DMS114 treated with DMSO at 0.1 percent for 48 hours (cell line): ENCODE results near the gene TARS1.

Experiments
- DNase-seq: peaks from one replicate; lab custom pipeline; 2025; ENCODE audit not compliant: unreplicated experiment; lab: John Stamatoyannopoulos, UW

Gene TARS1

GRCh38 chr5:33440482-33441240 lies at the start of gene TARS1:
TARS1 (plus strand) TSS chr5:33440965; CDS start chr5:33441087, 122 bp downstream.
- peak; percentile 96 for DNase-seq

DNA sequence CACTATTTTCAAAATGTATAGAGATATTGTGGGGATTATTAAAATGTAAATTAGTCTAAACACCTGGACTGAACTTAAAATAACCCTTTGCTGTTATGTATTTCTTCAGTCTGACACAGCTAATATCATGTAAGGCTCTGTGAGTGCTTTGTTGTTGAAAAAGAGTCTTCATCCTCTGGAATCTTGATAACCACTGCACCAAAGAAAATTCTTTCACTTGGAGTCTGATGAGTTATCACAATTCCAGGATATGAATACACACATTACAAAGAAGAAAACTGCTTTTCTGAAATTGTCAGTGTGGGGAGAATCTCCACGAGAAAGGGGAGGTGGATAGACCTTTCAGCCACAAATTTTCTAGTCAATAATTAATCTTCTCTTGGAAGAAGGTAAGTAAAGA lies 42.3 kb upstream of the TARS1 start:
- DNase-seq: no peak

DNA sequence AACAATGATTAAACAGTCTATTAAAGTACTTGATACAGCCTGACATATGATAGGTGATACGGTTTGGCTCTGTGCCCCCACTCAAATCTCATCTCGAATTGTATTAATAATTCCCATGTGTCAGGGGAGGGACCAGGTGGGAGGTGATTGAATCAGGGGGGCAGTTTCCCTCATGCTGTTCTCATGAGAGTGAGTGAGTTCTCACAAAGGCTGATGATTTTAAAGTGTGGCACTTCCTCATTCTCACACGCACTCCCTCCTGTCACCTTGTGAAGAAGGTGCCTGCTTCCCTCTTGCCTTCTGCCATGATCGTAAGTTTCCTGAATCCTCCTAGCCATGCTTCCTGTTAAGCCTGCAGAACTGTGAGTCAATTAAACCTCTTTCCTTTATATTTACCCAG lies 40.1 kb upstream of the TARS1 start:
- DNase-seq: no peak

- DNase-seq: no peak
These were observed 39.0 kb upstream of the TARS1 start for GRCh38 chr5:33401482-33402390.

GRCh38 chr5:33403187-33403586 lies 37.6 kb upstream of the TARS1 start:
- no peak for DNase-seq

- DNase-seq: no peak
These were observed 31.9 kb upstream of the TARS1 start for GRCh38 chr5:33408816-33409215.

DNA sequence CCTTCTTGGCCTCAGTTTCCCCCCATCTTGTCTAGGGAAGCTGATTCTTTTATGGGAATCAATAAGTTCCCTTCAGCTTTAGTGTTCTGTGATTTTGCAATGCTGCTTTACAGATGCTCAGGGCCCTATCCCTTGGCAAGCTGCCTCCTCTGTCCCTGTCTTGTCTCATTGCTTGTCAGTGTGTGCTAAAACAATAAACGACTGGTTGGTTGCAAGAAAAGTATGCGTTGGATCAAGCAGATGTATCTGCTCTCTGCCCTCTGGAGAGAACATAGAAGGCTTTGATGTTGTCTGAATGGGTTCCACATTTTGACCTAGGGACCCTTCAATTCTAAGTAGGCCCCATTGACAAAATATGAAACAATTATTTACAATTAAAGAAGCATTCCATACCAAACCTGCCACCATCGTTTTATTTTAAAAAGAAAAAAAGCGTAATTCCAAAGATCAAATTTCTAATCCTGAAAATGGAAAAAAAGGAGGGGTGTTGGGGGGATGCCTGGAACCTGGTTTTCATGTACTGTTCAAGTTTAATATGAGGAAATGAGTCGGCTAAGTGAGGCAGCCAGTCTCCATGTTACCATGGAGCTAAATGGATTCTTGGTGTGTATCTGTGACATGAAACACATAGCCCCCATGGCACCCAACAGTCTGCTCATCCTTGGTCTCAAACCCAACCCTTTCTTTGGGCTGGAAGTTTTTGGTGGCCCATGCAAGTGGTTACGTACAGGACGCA lies 31.2 kb upstream of the TARS1 start:
- no peak for DNase-seq

- DNase-seq: no peak
These were observed 30.5 kb upstream of the TARS1 start for GRCh38 chr5:33410221-33410620.

GRCh38 chr5:33411498-33411897 lies 29.3 kb upstream of the TARS1 start:
- DNase-seq: no peak

DNA sequence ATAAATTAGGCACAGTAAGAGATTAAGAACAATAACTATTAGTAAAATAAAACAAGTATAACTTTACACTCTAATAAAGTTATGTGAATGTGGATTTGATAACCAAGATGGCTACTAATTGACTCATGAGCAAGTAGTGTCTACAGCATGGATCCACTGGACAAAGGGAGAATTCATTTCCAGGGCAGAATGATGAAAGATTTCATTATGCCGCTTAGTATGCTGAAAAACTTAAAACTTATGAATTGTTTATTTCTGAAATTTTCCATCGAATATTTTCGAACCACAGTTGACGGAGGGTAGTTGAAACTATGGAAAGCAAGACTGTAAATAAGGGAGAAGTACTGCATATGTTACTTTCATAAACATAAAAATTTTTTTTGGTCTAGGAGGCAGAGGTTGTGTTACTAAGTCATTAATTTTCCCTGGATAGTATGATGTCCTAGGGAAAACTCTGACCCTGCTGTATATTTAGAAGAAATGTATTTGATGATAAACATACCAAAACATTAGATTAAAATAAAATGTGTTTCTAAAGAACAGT lies 24.9 kb upstream of the TARS1 start:
- no peak for DNase-seq

- DNase-seq: no peak
These were observed 23.1 kb upstream of the TARS1 start for GRCh38 chr5:33417632-33418031.

DNA sequence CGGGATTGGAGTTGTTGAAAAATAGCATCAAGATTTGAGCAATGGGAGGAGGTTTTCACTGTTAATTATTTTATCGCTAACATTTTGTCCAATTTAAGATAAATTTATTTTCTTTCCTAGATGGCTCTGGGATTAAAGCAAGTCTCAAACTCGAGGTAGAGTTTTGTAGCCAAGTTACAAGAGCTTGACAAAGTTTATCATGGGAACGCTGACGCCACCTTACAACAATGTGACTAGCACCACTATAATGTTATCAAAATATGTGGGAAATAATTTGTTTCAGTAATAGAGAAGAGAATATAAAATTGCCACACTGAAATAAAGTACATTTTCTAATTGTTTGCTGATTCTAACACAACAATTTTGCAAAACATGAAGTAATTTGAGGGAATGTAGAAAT lies 19.8 kb upstream of the TARS1 start:
- DNase-seq: no peak

GRCh38 chr5:33422191-33422590 lies 18.6 kb upstream of the TARS1 start:
- no peak for DNase-seq

DNA sequence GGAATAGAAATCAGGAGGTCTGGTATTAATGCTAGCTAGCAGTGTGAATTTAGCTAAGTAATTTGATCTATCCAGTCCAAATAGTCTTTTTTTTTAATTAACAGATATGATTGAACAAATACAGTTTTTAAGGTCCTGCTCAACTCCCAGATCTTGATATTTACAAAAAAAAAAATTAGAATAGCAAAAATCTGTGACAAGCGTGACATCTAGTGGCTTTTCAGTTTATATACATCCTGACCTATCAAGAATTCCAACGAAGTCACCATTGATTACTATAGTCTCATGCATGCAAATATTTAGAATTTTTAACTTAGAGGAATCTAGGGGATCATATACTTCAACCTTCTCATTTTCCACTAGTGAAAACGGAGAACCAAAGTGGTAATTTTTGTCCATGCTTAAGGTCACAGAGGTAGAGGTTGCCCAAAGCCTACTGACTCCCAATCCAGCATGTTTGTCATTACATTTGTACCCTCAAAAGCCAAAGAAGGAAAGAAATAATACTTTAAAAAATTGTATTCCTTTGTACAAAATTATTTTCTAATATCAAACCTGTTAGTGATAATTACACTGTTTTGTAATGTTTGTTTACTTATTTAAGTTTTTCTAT lies 17.6 kb upstream of the TARS1 start:
- DNase-seq: peak; percentile 26

GRCh38 chr5:33425314-33425713 lies 15.5 kb upstream of the TARS1 start:
- no peak for DNase-seq

DNA sequence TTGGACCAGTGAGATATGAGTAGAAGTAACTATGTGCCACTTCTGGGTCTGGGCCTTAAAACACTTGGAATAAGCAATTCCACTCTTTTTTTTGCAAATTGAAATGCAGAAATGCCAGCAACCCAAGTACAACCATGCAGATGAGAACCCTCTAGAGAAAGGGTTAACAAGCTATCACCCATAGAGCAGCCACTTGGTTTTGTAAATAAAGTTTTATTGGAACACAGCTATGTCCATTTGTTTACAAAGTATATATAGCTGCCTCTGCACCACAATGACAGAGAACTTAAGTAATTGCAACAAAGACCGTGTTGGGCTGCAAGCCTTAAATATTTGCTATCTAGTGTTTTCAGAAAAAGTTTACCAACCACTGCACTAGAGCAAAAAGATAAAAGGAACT lies 9.8 kb upstream of the TARS1 start:
- DNase-seq: no peak

- no peak for DNase-seq
These were observed 8.1 kb upstream of the TARS1 start for GRCh38 chr5:33432656-33433055.

DNA sequence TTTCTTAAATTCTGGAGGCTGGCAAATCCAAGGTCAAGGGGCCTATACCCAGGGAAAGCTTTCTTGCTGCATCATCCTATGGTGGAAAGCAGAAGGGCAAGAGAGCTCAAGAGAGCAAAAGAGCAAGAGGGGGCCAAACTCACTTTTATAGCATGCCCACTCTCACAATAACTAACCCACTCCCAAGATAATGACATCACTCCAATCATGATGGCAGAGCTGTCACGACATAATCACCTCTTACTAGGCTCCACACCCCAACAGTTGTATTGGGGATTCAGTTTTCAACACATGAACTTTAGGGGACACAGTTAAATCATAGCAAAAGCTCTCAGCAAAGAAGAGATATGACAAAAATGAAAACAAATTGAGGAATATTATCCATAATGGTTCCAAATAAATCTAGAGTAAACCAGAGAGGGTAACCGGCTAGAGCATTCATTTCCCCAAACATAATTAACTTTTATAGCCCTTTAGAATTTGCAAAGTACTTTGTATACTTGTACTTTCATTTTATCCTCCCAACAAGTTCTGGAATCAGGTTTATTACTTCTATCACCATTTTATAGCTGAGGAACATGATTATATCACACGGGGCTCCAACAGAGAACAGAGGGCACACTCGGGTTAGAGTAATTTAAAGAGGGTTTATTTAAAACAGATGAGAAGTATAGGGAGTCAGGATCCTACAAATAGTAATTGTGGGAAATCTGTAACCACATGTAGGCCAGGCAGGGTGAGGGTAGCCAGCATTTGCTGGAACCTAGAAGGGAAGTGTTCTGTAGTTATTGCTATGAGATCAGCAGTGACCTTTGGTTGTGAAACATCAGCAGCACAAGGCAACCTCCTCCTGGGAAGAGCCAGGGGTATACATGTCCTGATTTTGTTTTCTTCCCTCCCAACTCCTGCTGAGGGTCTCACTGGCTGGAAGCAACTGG lies 7.2 kb upstream of the TARS1 start:
- no peak for DNase-seq

DNA sequence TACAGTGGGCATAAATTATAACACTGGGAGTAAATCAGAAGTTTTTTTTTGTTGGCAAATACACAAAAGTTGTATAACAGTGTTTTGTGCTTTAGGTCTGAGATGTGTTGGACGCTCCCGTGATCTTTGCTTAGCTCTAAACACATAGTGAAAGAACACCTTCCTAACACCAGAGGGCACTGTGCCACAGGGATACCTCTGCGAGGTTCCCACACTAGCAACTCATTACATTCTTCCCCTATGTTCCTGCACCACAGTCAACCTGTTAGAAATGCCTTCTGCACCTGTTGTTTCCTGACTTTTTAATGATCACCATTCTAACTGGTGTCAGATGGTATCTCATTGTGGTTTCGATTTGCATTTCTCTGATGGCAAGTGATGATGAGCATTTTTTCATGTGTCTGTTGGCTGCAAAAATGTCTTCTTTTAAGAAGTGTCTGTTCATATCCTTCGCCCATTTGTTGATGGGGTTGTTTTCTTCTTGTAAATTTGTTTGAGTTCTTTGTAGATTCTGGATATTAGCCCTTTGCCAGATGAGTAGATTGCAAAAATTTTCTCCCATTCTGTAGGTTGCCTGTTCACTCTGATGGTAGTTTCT lies 4.8 kb upstream of the TARS1 start:
- peak; percentile 54 for DNase-seq
